SIG-M5 treated with dmso at 0.1 percent for 504 hours (cell line): ENCODE results near the gene SPTBN4.
A peak's percentile ranks its signal among the peaks of the same experiment; 100 is the strongest.
"Not testable (repeated sequence)": the region's sequence is repeated elsewhere in the genome, so short reads cannot be mapped to it uniquely, and the experiment has no call there.

Source experiments
- DNase-seq: peaks from one replicate; lab custom pipeline; 2025; ENCODE audit not compliant: unreplicated experiment; lab: John Stamatoyannopoulos, UW

The SPTBN4 gene

GRCh38 chr19:40464059-40465024, 2.5 kb upstream of the SPTBN4 start:
- peak; percentile 72 for DNase-seq

- peak; percentile 93 for DNase-seq
Observed at GRCh38 chr19:40465025-40465556, 1.7 kb upstream of the SPTBN4 start.

GRCh38 chr19:40465557-40466218, 1.1 kb upstream of the SPTBN4 start, which contains the start of gene BLVRB:
TSS of gene BLVRB (minus strand) at chr19:40465745. CDS start at chr19:40465688, 57 bp downstream.
- DNase-seq = peak; percentile 95

- DNase-seq = no peak
Observed at GRCh38 chr19:40466219-40466984, 399 bp upstream of the SPTBN4 start.

GRCh38 chr19:40469011-40469410, 2.2 kb downstream of the SPTBN4 start:
- peak; percentile 6 for DNase-seq

- DNase-seq = no peak
Observed at GRCh38 chr19:40471111-40471510, 4.3 kb downstream of the SPTBN4 start.

- no peak for DNase-seq
Observed at GRCh38 chr19:40472516-40472915, 5.7 kb downstream of the SPTBN4 start.

GRCh38 chr19:40474737-40475136, 7.9 kb downstream of the SPTBN4 start:
- DNase-seq = no peak

GRCh38 chr19:40475878-40476644, 9.3 kb downstream of the SPTBN4 start:
- not testable (repeated sequence) for DNase-seq

GRCh38 chr19:40486017-40486416, 19.2 kb downstream of the SPTBN4 start:
- DNase-seq = no peak

- no peak for DNase-seq
Observed at GRCh38 chr19:40489882-40490230, 23.1 kb downstream of the SPTBN4 start.

- no peak for DNase-seq
Observed at GRCh38 chr19:40492274-40492673, 25.5 kb downstream of the SPTBN4 start.

GRCh38 chr19:40493778-40494177, 27.0 kb downstream of the SPTBN4 start:
- DNase-seq = no peak

GRCh38 chr19:40494191-40494838, 27.5 kb downstream of the SPTBN4 start:
- no peak for DNase-seq

- DNase-seq = no peak
Observed at GRCh38 chr19:40497214-40497613, 30.4 kb downstream of the SPTBN4 start.

- no peak for DNase-seq
Observed at GRCh38 chr19:40499320-40499719, 32.5 kb downstream of the SPTBN4 start.

- not testable (repeated sequence) for DNase-seq
Observed at GRCh38 chr19:40500678-40501530, 34.1 kb downstream of the SPTBN4 start.

- no peak for DNase-seq
Observed at GRCh38 chr19:40501599-40501998, 34.8 kb downstream of the SPTBN4 start.

GRCh38 chr19:40502081-40502480, 35.3 kb downstream of the SPTBN4 start:
- no peak for DNase-seq
